NAMALWA (cell line): ENCODE measurements around the gene TPO.

Experiments
- DNase-seq: peaks from one replicate; pipeline ENCODE4 v3.0.0-alpha.2; 2015; ENCODE audit warnings: low spot score

The TPO gene

DNA sequence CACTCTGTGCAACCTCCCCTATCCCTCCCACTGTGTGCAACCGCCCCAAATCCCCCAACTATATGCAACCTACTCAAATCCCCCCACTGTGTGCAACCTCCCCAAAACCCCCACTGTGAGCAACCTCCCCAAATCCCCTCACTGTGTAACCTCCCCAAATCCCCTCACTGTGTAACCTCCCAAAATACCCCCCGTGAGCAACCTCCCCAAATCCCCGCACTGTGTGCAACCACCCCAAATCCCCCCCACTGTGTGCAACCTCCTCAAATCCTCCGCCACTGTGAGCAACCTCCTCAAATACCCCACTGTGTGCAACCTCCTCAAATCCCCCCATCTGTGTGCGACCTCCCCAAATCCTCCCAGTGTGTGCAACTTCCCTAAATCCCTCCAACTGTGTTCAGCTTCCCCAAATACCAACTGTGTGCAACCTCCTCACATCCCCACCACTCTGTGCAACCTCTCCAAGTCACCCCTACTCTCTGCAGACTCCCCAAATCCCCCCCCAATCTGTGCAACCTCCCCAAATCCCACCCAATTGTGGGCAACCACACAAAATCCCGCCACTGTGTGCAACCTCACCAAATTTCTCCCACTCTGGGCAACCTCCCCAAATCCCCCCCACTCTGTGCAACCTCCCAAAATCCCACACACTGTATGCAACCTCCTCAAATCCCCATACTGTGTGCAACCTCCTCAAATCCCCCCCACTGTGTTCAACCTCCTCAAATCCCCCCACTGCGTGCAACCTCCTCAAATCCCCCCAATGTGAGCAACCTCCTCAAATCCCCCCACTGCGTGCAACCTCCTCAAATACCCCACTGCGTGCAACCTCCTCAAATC, 114.1 kb downstream of the TPO start:
- no peak for DNase-seq

DNA sequence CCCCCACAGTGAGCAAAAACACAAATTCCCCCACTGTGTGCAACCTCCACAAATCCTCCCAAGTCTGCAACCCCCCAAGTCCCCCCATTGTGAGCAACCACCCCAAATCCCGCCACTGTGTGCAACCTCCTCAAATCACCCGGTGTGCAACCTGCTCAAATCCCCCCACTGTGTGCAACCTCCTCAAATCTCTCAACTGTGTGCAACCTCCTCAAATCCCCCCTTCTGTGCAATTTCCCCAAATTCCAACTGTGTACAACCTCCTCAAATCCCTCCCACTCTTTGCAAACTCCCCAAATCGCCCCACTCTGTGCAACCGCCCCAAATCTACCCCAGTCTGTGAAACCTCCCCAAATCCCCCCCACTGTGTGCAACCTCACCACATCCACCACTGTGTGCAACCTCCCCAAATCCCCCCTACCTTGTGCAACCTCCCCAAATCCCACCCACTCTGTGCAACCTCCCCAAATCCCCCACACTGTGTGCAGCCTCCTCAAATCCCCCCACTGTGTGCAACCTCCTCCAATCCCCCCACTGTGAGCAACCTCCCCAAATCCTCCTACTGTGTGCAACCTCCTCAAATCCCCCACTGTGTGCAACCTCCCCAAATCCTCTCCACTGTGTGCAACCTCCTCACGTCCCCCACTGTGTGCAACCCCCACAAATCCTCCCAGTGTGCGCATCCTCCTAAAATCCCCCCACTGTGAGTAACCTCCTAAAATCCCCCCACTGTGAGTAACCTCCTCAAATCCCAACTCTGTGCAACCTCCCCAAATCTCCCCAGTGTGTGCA, 115.2 kb downstream of the TPO start:
- DNase-seq: no peak

DNA sequence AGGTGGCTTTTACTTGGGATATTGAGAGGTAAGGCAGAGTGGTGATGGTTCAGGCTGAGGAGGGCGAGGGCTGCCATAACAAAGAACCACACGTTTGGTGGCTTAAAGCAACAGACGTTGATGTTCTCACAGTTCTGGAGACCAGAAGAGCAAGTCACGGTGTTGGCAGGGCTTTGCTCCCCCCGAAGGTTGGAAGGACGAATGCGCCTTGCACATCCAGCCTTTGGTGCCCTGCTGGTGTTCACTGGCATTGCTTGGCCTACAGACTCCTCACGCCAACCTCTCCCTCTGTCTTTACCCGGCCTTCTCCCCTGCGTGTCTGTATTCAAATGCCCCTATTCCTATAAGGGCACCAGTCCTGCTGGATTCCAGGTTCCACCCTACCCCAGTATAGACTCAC, 125.4 kb downstream of the TPO start:
- peak; percentile 62 for DNase-seq

DNA sequence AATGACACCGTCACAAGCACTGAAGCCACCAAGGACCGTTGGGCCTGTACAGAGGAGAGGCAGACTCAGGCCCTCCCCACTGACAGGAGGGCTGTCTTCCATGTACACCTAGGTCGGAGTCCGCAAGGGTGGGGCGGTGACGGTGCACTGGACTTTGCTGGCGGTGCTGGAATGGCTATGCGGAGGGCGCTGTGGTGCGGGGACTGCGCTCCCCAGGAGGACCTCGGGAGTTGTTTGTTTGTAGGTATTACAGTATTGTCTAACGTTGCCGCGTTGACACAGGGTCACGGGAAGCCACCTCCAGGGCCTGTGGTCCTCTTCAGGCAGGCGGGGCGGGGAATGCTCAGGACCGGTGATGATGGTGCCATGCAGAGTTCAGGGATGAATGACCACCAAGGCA, 126.2 kb downstream of the TPO start:
- no peak for DNase-seq

DNA sequence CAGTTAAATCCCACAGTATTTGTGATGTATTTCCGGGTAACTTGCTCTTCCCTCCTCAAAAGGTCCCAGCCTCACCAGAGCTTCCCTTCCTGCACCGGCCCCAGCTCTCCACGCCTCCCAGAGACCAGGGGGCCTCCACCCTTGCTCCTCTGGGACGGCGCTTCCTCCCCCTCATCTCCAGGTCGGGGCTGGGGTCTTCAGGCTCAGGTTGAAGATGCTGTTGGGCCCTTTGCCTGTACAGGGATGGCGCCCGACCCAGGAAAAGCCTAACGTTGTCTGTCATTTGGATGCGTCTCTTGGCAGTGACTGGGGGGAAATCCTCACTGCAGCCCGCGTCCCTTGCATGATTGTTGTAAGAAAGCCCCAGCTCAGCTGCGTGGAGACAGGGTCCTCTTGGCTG, 126.7 kb downstream of the TPO start:
- DNase-seq: no peak

DNA sequence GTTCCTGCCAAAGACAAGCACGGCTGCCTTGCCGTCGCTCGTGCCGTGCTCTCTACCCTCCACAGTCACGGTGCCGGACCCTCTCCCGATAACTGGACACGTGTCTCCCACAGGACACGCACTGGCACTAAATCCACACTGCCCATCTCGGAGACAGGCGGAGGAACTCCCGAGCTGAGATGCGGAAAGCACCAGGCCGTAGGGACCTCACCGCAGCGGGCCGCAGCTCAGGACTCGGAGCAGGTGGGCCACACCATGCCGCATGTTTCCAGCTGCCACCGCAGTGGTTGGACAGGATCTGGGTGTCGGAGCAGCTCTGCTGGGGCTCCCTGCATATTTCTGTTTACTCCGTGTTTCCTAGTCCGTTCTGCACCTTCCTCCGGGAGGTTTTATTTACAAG, 127.2 kb downstream of the TPO start:
- no peak for DNase-seq

DNA sequence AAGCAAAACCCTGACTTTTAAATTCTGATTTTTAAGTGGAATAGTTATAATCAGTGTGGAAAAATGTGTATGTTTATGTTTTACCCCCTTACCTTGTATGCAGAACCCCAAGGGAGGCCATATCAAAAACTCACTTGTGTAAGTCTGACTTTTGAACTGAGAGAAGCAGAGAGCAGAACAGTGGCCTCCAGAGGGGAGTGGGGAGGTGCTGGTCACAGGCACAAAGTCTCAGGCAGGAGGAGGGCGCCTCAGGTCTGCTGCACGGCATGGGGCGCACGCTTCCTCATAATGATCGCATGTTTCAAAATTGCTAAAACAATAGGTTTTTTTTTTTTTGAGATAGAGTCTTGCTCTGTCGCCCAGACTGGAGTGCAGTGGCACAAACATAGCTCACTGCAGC, 127.8 kb downstream of the TPO start:
- DNase-seq: no peak

DNA sequence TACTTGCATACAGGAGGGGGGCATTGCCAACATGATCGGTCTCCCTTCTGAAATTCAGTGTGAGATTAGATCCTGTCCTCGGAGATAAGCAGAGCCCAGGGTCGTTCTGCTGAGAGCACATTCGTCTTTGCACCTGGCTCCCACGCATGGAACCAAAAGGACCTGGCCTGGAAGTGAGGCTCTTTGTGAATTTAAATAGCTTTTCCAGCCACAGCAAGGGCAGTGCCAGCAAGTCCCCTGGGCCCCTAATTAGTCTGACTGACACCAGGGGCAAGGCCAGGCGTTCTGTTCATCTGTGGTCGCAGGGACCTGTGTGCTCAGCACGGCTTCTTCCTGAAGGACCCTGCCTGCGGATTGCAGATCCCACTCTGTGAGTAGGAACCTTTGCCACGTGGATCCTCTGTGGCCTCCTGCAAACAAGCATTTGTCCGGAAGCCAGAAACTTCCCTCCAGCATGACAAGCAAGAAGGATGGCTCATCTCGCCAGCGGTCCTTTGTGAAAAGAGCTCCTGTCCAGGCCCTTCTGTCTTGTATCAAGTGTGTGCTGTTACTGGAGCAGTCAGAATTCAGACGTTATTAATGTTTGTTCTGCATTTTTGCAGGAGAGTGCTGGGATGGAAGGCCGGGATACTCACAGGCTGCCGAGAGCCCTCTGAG, 128.7 kb downstream of the TPO start:
- no peak for DNase-seq

DNA sequence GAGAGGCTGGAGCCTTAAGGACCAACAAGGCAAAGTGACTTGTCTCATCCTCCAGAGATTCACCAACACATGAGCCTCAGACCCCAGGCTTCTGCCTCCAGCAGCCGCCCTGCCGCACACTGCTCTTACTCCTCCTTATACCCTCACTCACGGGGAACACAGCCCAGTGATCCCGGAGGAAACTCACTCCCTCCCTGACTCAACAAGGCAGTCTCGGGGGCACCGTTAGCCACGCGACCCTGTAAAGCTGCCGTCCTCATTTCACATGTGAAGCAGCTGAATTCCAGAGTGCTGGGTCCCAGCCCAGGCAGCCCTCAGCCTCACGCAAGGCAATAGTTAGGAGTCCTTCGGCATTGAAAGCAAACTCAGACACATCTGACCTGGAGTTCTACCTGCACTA, 129.7 kb downstream of the TPO start:
- no peak for DNase-seq

DNA sequence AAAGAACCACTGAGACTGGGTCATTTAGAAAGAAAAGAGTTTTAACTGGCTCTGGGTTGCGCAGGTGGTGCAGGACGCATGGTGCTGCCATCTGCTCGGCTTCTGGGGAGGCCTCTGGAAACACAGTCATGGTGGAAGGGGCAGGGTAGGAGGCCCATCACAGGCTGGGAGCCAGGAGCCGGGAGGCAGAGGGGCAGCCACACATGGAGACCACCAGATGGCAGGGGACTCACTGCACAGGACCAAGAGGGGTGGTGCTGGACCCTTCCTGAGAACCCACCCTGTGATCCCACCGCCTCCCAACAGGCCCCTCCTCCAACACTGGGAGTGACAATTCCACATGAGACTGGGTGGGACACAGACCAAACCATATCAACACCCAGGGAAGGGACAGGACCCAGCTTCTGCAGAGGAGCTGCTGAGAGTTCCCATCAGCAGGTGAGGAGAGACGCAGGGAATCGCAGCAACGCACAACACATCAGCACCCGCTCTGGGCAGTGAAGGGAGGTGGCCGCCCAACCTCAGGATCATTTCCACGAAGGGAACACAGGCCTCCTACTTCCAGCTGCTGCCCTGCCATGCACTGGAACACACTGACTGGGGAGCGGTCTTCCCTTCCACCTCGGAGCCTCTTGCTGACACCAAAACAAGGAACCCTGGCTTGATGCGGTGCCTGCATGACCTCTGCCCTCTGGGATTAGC, 130.7 kb downstream of the TPO start:
- no peak for DNase-seq

DNA sequence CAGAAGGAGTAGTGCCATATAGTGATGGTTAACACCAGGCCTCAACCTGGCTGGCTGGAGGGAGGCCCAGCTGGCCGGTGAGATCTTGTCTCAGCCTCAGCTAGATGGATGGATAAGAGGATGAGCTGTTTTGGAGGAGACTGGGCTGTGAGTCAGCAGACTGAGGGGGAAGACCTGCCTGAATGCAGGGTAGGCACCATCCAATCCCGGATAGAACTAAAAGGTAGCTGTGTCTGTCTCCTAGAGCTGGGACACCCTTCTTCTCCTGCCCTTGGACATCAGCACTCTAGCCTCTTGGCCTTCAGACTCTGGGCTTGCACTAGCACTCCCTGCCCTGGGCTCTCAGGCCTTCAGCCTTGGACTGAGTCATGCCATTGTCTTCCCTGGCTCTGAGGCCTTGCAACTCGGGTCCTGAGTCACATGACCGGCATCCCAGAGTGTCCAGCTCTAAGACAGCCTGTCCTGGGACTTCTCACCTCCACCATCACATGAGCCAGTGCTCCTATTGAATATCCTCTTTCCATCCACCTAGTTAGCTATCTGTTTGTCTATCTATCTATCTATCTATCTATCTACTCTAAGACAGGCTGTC, 131.3 kb downstream of the TPO start:
- no peak for DNase-seq

DNA sequence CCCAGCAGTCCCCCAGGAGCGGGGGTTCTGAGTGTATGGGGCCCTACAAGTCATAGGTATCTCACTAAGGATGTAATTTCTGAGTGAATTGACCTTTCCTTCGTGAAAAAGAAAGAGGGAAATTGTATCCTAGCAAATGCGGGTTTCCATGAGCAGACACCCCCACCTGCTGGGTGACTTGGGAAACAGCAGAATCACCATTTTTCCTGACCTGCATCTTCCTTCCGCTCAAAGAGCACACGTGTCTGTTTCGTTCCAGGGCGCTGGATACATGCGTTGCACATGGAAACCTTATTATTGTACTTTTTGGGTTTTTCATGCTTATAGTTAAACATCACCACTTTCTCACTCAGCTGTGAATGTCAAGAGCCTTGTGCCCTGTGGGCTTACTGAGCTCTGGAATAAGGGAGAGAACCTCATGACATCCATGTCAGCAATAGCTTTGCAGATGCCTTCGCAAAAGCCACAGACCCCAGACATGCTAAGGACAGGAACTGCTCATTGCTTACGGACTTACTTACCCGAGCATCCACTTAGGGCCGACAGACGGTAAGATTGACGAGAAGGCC, 132.8 kb downstream of the TPO start:
- peak; percentile 41 for DNase-seq

DNA sequence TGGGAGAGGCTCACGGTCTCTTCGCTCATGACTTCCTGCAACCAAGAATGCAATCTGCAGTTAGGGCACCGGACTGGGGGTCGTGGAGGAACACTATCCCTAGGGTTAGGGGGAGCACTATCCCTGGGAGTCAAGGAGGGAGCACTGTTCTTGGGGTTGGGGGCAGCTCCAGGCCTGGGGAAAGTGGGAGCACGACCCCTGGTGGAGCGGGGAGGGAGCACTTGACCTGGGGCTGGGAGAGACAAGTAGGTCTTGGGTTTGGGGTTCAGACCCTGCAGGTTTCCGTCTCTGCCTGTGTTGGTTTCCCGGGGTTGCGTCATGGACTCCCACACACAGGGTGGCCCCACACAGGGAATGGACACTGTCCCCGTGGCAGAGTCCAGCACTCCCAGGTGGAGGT, 133.6 kb downstream of the TPO start:
- DNase-seq: peak; percentile 17

DNA sequence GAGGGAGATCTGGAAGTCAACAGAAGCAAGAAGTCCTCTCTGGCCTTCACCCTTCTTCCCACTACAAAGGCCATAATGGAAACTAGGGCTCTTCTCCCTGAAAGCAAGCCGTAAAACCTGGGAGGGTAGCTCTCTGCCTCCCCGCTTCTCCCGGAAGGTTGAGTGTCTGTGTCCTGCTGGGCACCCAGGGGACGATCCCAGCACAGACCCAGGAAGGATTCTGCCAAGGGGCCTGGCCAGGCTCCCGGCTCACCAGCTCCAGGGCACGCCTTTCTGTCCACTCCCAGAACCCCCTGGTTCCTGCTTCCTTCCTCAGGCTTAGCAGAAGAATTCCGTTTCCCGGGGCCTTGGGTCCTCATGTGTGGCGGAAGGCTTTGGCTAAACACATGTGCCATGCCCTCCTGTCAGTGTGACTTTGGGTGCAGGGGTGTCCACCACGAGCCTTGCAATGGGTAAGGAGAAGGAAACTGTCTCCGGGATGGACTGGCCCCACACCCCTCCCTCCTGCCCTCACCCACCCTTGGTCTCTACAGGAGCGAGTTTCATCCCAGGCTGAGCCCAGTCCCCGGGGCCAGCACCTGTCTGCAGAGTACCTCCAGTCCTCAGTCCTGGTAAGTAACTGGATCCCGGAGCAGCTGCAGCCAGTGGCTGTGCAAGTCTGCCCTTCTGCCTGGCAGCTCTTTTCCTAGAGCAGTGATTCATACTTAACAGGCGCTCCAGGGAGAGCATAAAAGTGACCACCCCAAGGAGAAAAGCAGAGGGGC, 135.8 kb downstream of the TPO start:
- DNase-seq: no peak

DNA sequence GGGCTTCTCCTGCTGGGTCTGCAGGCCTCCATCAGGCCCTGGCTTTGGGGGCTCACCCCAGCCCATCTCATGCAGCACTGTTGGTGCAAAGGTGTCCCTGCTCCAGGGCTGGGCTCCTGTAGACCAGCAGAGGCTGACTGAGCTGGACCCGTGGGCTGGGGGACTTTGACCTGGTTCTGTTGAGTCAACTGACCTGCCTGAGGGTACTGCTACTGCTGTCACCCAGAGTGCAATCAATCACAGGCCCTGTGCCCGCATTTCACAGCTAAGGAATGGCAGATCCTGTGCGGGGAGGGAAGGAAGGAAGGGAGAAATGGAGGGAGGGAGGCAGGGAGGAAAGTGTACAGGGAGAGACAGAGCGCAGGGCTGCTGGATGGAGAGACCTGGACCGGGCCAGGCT, 136.8 kb downstream of the TPO start:
- no peak for DNase-seq

DNA sequence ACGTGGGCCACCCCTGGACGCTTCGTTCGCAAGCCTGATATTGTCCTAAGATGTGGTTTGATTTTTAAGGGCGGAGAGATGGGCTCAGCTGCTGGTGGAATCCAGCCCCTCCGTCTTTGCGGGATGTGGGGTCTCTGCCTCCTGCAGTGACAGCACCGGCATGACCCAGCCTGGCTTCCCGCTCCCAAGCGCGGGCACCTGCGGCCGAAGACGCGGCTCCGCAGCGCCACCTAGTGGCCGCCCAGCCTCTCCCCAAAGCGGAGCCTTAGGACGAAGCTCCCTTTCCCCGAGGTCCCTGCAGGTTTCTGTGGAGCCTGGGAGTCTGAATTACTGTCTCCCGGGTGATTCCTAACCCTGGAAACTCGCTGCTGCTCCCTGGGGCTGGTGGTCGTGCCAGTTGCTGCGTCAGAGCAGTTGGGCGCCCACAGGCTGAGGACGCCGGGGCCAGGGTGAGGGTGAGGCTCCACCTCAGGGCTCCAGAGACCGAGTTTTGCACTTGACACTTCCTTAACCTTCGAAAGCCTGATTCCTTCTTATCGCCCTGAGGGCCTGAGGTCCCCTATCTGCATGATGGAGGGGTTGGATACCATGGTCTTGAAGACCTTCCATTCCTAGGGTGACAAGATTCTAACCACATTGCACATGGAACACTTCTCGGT, 137.5 kb downstream of the TPO start:
- DNase-seq: peak; percentile 50

DNA sequence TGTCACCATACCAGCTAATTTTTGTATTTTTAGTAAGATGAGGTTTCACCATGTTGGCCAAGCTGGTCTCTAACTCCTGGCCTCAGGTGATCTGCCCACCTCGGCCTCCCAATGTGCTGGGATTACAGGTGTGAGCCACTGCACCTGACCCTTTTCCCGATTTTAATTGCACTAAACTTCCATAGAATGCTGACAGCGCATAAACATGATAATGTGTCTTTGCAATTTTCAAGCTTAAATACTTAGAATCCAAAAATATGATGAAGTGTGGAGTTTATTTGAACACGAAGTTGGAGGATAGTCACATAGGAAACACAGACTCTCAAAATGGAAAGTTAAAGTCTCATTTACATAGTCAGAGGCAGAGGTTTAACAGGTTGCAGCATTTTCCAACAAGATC, 138.6 kb downstream of the TPO start:
- DNase-seq: no peak

DNA sequence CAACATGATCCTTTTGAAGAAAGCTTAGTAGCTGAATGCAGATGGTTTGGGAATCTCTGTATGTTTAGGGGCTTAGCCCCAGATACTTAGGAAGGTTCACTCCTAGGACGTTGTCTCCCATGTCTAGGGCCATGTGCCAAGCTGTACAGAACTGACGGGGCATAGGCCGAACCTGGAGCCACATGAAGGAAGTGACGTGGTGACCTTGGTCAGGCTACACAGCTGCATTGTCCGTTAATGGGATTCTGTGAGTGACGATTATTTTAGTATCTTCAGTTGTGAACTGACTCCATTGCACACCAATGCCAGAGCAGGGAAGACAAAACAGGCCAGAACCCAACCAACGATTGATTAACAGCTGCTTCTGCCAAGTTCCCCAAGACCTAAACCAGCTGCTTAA, 139.3 kb downstream of the TPO start:
- DNase-seq: no peak

DNA sequence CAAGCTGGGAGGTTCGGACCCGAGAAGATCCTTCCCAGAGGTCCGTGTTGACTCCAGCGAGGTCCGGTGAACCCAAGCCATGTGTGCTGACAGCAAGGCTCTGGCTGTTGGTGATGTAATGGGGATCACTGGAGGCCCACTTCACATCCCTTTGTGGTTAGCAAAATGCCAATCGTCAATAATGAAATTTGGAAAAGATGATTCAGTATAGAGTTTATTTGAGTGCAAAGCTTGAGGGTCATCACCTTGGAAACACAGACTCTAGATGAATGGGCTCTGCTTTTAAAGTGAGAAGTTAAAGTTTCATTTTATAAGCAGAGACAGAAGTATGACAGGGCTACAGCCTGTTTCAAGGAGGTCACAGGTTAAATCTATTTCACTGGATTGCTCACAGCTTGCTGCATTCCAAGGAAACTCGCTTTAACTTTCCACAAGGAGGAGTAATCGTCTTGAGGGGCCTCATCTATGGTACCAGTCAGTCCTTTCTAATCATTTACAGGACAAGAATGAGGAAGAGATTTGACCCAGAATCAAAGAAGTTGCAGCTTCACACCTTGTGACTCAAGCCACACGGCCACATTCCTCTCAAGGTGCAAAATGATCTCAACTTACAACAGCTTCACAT, 140.5 kb downstream of the TPO start:
- no peak for DNase-seq

DNA sequence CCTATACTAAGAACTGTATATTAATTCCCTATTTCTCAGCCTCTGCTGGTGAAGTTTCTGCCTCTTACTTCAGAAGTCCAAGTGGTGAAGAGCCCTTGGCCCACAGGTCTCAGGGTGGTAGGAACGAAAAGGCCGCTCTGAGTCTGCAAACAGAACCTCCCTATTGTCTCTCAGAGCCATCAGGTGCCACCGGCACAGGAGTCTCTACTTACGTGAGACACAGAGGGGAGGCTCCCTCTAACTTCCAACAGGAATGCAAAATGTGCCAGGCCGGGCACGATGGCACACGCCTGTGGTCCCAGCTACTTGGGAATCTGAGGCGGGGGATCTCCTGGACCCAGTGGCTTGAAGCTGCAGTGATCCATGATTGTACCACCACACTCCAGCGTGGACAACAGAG, 143.0 kb downstream of the TPO start:
- DNase-seq: no peak
